HepG2 (cell line): ENCODE results near the gene ZNF512B. TPM values are rescaled to one million over a fixed set of nuclear protein-coding genes. Genes with fewer than 3 reads are reported as not detected.
A peak's percentile ranks its signal among the peaks of the same experiment; 100 is the strongest.

Experiments
- BRCA1 ChIP-seq: sonication (generic); formaldehyde crosslinking; IDR thresholded peaks from 2 replicates; pipeline ENCODE4 v1.4.0; 2020; ENCODE audit warnings: missing genetic modification reagents
- IKZF1 ChIP-seq: fragments of 450-650 bp; IDR thresholded peaks from 2 replicates; pipeline ENCODE4 v1.7.1; 2016
- KDM6A ChIP-seq: IDR thresholded peaks from 2 replicates; pipeline ENCODE4 v1.6.1; 2016; ENCODE audit warnings: low read depth
- KLF15 ChIP-seq: sonication (generic); formaldehyde crosslinking; IDR thresholded peaks from 2 replicates; pipeline ENCODE4 v1.8.1; 2023; ENCODE audit warnings: borderline replicate concordance, mild to moderate bottlenecking, inconsistent platforms, missing genetic modification reagents, mixed read lengths
- POLR2A ChIP-seq, 2 experiments: IDR thresholded peaks; 2 replicates each; pipeline ENCODE4 v1.6.1; 2011; ENCODE audit warnings: low read depth in 2 of 2, low read length in 2 of 2, mild to moderate bottlenecking in 1 of 2, moderate library complexity in 1 of 2; ENCODE audit not compliant: insufficient read depth in 1 of 2
- ZBTB3 ChIP-seq: sonication (generic); formaldehyde crosslinking; IDR thresholded peaks from 2 replicates; pipeline ENCODE4 v1.4.0; 2020; ENCODE audit warnings: low read depth, mild to moderate bottlenecking, moderate library complexity, missing genetic modification reagents, borderline replicate concordance
- ZC3H4 ChIP-seq: sonication (generic); formaldehyde crosslinking; IDR thresholded peaks from 2 replicates; pipeline ENCODE4 v1.4.0; 2020; ENCODE audit warnings: missing genetic modification reagents, borderline replicate concordance
- ZFP90 ChIP-seq: sonication (generic); formaldehyde crosslinking; IDR thresholded peaks from 2 replicates; pipeline ENCODE4 v1.8.0; 2022; ENCODE audit warnings: missing genetic modification reagents, mild to moderate bottlenecking, inconsistent platforms, borderline replicate concordance
- ZKSCAN1 ChIP-seq: fragments of 150-350 bp; IDR thresholded peaks from 2 replicates; pipeline ENCODE4 v1.6.1; 2014; ENCODE audit warnings: low read length
- ZNF225 ChIP-seq: sonication (generic); formaldehyde crosslinking; IDR thresholded peaks from 2 replicates; pipeline ENCODE4 v1.4.0; 2020; ENCODE audit warnings: mild to moderate bottlenecking, missing genetic modification reagents
- ZNF343 ChIP-seq: sonication (generic); formaldehyde crosslinking; IDR thresholded peaks from 2 replicates; pipeline ENCODE4 v1.4.0; 2020; ENCODE audit warnings: mild to moderate bottlenecking, missing genetic modification reagents
- ZNF616 ChIP-seq: sonication (generic); formaldehyde crosslinking; IDR thresholded peaks from 2 replicates; pipeline ENCODE4 v1.5.0; 2020; ENCODE audit warnings: low read depth, mild to moderate bottlenecking, missing genetic modification reagents
- polyA plus RNA-seq, 8 experiments: library from polyadenylated mRNA; depleted of rRNA in 3 of 8; stranded (reverse) in 7 of 8; unstranded in 1 of 8; fragments of >200 nt; fragmentation: Illumina TruSeq in 4 of 8; extraction: Trizol in 4 of 8; gene quantifications; 2 replicates each; pipeline versions ENCODE4 v1.2.1 to v1.2.3, GENCODE V29; 2011 to 2016; ENCODE audit warnings: low read depth in 4 of 8, missing spikeins in 1 of 8, mixed read lengths in 1 of 8; ENCODE audit not compliant: insufficient read depth in 1 of 8
- total RNA-seq, 5 experiments: library from RNA; depleted of rRNA; stranded (reverse); fragments of >200 nt; fragmentation: Illumina TruSeq; extraction: Trizol; gene quantifications; 2 replicates each; pipeline ENCODE4 v1.2.3, GENCODE V29; 2016; ENCODE audit warnings: low read depth in 1 of 5
- TF ChIP-seq, protein P1 (sequence below): IDR thresholded peaks from 2 replicates; pipeline ENCODE4 v1.6.1; 2018; ENCODE audit warnings: missing genetic modification reagents, mild to moderate bottlenecking, missing compliant biosample characterization
- TF ChIP-seq, protein P2 (sequence below): sonication (generic); formaldehyde crosslinking; IDR thresholded peaks from 2 replicates; pipeline ENCODE4 v1.4.0; 2020; ENCODE audit warnings: mild to moderate bottlenecking, missing genetic modification reagents
- TF ChIP-seq, protein P3 (sequence below): sonication (generic); formaldehyde crosslinking; IDR thresholded peaks from 2 replicates; pipeline ENCODE4 v1.8.0; 2022; ENCODE audit warnings: mild to moderate bottlenecking, missing genetic modification reagents, moderate library complexity
- TF ChIP-seq, protein P4 (sequence below): sonication (generic); formaldehyde crosslinking; IDR thresholded peaks from 2 replicates; pipeline ENCODE4 v1.8.1; 2023; ENCODE audit warnings: mild to moderate bottlenecking, missing genetic modification reagents, borderline replicate concordance
- TF ChIP-seq, protein P5 (sequence below): IDR thresholded peaks from 2 replicates; pipeline ENCODE4 v1.6.1; 2016; ENCODE audit warnings: low read depth, missing genetic modification reagents, missing compliant biosample characterization
- TF ChIP-seq, protein P6 (sequence below): IDR thresholded peaks from 2 replicates; pipeline ENCODE4 v1.6.1; 2016; ENCODE audit warnings: missing compliant biosample characterization, missing genetic modification reagents, borderline replicate concordance

The ZNF512B gene
- total and polyA plus RNA-seq, 2 of the 13 experiments (the other 11 are each of a cell fraction or from before 2014, with no cell fraction given) = 11.5 to 30.6 TPM

DNA sequence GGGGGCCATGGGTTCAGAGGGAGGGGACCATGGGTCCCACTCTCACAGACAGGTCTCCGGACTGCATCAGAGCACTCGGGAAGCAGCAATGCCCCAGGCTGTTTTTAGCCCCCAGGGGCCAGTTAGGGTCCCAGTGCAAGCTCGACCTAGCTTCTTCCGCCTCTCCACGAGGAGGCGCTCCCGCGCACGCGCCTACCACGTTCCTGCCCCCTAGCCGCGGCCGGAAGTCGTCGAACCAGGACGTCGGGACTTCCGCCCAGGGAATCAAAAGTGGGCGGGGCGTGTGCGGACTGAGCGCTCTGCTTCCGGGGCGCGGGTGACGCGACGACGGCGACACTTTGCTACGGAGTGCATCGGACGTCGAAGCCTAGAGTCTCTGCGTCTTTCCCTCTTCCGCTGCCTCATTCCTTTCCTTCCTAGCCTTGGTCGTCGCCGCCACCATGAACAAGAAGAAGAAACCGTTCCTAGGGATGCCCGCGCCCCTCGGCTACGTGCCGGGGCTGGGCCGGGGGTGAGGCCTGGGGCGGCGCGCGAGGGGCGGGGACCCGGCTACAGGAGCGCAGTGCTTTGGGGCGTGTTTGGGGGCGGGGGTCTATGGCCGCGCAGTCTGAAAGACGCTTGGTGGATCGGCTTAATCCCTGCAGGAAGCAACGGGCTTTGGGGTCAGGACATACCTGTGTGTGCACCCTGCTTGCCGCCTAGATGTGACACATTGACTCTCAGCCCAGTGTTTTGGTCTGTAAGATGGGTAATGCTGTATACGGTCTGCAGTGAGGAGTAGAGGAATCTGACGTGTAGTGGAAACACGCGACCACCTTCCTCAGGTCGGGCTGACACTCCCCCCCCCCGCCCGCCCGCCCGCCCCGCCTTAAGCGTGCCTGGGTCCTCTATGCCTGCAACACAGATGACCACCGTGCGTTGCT lies 11.3 kb upstream of the ZNF512B start, which contains the start of gene PRPF6 (continued):
- TF ChIP-seq ZBTB3 (peak; percentile 66; the same call in 1 of the 2 replicates), ZKSCAN1 (peak; percentile 52; the same call in 1 of the 2 replicates), ZC3H4 (no peak), ZNF616 (CRISPR knock-in tag) (no peak; the same call in none of the 2 replicates), ZNF225 (peak; percentile 98), KLF15 (CRISPR knock-in tag) (0 out of 2 replicates have a peak, but pooled peaks have one; percentile 84), IKZF1 (no peak), KDM6A (CRISPR knock-in tag) (peak; percentile 44; the same call in 1 of the 2 replicates), ZNF343 (no peak), ZFP90 (peak; percentile 98; the same call in 1 of the 2 replicates), POLR2A (IDR thresholded peaks at IDR 0.05; ENCODE audit: insufficient read depth in 1 of 2, low read depth in 2 of 2, low read length in 2 of 2) (peak in 1 of 2 experiments; percentile 95; a peak in 2 of 4 replicates), BRCA1 (CRISPR knock-in tag) (0 out of 2 replicates have a peak, but pooled peaks have one; percentile 83)
- TF ChIP-seq, protein P1, sequence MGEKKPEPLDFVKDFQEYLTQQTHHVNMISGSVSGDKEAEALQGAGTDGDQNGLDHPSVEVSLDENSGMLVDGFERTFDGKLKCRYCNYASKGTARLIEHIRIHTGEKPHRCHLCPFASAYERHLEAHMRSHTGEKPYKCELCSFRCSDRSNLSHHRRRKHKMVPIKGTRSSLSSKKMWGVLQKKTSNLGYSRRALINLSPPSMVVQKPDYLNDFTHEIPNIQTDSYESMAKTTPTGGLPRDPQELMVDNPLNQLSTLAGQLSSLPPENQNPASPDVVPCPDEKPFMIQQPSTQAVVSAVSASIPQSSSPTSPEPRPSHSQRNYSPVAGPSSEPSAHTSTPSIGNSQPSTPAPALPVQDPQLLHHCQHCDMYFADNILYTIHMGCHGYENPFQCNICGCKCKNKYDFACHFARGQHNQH (CRISPR knock-in tag) = peak; percentile 98
- TF ChIP-seq, protein P2, sequence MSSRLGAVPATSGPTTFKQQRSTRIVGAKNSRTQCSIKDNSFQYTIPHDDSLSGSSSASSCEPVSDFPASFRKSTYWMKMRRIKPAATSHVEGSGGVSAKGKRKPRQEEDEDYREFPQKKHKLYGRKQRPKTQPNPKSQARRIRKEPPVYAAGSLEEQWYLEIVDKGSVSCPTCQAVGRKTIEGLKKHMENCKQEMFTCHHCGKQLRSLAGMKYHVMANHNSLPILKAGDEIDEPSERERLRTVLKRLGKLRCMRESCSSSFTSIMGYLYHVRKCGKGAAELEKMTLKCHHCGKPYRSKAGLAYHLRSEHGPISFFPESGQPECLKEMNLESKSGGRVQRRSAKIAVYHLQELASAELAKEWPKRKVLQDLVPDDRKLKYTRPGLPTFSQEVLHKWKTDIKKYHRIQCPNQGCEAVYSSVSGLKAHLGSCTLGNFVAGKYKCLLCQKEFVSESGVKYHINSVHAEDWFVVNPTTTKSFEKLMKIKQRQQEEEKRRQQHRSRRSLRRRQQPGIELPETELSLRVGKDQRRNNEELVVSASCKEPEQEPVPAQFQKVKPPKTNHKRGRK = no peak
- TF ChIP-seq, protein P3, sequence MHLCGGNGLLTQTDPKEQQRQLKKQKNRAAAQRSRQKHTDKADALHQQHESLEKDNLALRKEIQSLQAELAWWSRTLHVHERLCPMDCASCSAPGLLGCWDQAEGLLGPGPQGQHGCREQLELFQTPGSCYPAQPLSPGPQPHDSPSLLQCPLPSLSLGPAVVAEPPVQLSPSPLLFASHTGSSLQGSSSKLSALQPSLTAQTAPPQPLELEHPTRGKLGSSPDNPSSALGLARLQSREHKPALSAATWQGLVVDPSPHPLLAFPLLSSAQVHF = peak; percentile 96
- TF ChIP-seq, protein P4, sequence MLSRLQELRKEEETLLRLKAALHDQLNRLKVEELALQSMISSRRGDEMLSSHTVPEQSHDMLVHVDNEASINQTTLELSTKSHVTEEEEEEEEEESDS (CRISPR knock-in tag) = no peak; the same call in 1 of the 2 replicates
- TF ChIP-seq, protein P5, sequence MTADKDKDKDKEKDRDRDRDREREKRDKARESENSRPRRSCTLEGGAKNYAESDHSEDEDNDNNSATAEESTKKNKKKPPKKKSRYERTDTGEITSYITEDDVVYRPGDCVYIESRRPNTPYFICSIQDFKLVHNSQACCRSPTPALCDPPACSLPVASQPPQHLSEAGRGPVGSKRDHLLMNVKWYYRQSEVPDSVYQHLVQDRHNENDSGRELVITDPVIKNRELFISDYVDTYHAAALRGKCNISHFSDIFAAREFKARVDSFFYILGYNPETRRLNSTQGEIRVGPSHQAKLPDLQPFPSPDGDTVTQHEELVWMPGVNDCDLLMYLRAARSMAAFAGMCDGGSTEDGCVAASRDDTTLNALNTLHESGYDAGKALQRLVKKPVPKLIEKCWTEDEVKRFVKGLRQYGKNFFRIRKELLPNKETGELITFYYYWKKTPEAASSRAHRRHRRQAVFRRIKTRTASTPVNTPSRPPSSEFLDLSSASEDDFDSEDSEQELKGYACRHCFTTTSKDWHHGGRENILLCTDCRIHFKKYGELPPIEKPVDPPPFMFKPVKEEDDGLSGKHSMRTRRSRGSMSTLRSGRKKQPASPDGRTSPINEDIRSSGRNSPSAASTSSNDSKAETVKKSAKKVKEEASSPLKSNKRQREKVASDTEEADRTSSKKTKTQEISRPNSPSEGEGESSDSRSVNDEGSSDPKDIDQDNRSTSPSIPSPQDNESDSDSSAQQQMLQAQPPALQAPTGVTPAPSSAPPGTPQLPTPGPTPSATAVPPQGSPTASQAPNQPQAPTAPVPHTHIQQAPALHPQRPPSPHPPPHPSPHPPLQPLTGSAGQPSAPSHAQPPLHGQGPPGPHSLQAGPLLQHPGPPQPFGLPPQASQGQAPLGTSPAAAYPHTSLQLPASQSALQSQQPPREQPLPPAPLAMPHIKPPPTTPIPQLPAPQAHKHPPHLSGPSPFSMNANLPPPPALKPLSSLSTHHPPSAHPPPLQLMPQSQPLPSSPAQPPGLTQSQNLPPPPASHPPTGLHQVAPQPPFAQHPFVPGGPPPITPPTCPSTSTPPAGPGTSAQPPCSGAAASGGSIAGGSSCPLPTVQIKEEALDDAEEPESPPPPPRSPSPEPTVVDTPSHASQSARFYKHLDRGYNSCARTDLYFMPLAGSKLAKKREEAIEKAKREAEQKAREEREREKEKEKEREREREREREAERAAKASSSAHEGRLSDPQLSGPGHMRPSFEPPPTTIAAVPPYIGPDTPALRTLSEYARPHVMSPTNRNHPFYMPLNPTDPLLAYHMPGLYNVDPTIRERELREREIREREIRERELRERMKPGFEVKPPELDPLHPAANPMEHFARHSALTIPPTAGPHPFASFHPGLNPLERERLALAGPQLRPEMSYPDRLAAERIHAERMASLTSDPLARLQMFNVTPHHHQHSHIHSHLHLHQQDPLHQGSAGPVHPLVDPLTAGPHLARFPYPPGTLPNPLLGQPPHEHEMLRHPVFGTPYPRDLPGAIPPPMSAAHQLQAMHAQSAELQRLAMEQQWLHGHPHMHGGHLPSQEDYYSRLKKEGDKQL (CRISPR knock-in tag) = no peak
- TF ChIP-seq, protein P6, sequence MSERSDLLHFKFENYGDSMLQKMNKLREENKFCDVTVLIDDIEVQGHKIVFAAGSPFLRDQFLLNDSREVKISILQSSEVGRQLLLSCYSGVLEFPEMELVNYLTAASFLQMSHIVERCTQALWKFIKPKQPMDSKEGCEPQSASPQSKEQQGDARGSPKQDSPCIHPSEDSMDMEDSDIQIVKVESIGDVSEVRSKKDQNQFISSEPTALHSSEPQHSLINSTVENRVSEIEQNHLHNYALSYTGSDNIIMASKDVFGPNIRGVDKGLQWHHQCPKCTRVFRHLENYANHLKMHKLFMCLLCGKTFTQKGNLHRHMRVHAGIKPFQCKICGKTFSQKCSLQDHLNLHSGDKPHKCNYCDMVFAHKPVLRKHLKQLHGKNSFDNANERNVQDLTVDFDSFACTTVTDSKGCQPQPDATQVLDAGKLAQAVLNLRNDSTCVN (CRISPR knock-in tag) = peak; percentile 93
